NCI-H2196 treated with DMSO at 0.1 percent for 48 hours (cell line): ENCODE data around the gene ELMO3.

Experiments
- DNase-seq: peaks from one replicate; lab custom pipeline; 2025; ENCODE audit not compliant: unreplicated experiment; lab: John Stamatoyannopoulos, UW

Gene ELMO3

DNA sequence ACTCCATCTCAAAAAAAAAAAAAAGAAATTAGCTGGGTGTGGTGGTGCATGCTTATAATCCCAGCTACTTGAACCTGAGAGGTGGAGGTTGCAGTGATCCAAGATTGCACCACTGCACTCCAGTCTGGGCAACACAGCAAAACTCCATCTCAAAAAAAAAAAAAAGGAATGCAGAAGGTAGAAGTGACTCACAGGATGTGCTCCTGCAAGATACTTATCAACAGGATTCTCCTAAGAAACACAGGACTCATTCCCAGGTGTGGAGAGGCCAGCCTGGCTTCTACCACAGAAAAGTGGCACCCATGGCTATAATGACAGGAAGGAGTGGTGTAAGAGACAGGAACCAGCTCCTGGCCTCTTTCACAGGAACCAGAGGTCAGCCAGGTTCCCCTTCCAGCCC is 13.8 kb downstream of the ELMO3 start:
- no peak for DNase-seq

DNA sequence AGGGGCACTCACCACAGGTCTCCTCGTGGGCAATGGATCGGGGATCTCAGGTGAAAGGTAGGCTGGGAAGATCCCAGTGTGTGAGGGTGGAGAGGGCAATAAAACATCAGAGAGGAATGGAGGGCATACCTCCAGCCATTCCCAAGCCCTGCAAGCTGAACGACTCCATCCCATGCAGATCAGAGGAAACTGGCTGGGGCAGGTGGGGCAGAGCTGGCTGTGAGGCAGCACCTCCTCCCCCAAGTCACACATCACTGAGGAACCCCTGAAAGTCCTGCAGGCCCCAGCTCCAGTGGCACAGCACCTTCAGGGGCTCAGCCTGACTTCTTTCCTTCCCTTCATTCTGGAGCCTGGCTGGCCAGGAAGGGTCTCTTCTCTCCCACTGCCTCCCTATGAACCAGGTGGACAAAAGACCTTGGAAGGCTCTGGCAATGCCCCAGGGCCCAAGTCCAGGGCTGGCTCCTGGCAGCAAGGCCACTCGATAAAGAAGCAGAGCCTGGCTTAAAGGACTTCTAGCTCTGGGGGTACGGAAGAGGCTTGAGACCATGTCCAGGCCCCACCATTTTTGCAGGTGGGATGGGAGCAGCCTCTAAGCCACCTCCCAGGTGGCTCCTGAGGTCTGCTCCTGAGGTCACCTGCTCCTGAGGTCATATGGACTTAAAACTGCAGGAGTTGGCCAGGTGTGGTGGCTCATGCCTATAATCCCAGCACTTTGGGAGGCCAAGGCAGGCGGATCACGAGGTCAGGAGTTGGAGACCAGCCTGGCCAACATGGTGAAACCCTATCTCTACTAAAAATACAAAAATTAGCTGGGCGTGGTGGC is 14.5 kb downstream of the ELMO3 start:
- no peak for DNase-seq

DNA sequence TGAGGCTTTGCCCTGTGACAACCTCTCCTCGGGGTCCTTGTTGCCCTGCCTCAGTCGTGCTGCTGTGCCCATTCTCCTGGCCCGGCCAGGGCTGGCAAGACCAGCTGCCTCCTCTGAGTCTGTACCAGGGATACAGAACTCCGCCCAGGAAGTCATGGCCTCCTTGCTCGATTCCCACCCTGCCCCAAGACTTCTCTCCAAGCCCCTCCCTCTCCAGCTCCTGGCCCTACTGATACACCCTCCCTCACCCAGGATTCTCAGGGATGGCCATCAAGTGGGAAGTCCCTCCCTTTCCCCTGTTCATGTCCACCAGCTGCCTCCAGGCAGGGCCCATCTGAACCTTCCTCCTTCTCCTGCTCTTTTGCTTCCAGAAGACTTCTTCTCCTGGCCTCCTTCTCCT is 16.8 kb downstream of the ELMO3 start:
- no peak for DNase-seq

DNA sequence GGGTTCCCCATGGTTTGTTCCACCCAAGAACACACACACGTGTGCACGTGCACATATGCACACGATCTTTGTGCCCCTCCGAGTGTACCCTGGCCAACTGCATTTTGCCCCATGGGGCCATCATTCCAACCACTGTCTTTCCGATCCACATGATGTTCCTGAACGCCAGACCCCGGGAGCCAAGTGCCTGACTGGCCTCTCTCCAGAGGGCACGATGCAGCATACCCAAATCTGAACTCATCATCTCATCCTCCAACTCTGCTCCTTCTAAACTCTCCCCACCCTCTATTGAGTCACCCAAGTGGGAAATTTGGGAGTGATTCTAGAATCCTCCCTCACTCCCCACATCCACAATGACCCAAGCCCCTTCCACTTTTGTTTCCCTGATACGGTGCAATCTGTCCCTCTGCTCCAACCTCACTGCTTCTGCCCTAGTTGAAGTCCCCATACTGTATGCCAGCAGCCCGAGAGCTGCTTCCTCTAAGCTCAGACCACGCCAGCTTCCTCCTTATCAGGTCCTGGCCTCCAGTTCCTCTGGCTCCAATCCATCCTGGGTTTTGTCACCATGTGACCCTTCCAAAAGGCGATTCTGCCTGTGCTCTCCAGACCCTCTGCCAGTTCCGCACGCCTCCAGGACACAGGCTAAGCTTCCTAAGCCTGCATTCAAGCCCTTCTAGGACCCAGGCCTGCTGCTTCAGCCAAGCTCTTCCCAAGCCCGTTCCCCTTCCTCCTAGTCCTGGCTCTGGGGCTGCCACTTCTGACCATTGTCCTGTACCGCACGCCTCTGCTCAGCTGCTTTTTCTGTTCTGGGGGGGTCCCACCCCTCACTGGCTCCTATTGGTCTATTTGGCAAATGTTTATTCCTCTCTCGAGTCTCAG is 17.9 kb downstream of the ELMO3 start:
- no peak for DNase-seq

DNA sequence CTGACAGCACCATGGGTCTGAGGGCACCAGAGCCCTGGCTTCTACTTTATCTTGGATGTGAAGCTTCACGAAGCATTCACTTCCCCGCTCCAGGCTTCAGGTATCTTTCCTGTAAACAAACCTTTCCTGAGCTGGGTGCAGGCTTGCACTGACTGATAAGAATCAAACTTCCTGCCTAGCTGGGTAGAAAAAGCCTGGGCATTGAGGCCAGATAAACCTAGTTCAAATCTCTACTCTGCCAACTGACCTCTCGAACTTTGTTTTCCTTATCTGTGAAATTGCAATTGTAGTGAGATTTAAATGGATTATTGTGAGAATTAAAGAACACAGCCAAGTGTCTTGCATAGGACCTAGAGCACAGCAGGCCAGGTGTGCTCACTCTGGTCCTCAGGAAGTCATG is 25.1 kb downstream of the ELMO3 start:
- DNase-seq = no peak

DNA sequence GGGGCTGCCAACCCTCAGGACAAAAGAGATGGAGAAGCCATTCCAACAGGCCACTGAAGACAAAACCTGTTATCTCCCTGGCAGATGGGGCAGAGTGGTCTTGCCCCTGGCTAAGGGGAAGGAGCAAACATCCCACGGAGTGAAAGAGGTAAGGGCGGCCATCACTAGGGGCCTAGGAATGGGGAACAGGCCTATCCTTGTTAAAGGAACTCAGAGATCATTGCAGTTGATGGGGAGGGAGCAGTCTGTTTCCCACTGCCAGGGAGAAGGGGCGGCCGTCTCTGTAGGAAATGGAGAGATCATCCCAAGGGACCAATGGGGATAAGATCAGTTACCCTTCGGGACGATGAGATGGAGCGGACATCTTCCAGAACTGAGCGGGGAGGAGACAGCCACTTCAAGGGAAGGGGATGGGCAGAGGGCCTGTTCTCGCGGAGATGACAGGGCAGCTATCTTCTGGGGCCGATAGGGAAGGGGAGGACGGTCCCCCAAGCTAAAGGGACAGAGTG is 27.4 kb downstream of the ELMO3 start:
- DNase-seq = no peak

DNA sequence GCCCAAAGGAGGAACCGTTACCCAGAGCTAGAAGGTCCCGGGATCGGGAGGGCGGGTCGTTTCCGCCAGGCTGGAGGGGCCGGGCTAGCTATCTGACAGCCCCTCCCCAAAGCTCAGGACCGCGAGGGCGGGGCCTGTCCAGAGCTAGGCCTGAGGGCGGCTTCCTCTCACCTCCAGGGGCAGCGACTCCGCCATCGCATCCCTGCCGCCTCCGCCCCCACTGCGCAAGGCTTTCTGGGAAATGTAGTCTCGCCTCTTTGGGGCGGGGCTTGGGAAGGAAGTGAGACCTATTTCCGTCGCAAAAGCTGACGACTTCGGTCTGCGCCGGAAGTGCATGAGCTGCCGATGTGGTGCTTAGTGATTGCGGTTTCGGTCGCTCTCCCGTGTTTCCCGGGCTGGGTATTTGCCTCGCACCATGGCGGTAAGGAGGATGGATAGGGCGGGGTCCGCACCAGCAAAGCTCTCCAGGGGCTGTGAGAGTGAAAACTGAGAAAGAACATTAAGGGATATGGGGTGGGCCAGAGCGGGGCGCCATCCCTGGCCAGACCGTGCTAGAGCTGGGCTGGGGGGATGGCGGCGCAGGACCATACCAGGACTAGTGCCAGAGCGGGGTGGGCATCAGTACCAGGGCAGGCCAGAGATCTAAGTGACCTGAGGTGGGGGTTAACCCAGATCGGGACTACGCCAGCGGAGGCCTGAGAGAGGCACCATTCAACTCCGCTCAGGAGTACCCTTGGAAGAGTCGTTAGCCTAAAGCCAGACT is 28.1 kb downstream of the ELMO3 start, which contains the start of gene TMEM208:
TMEM208 (plus strand) TSS at position 327 of the 763 bp plus-strand sequence; CDS start at position 416, 89 bp downstream.
- DNase-seq = peak; percentile 78

DNA sequence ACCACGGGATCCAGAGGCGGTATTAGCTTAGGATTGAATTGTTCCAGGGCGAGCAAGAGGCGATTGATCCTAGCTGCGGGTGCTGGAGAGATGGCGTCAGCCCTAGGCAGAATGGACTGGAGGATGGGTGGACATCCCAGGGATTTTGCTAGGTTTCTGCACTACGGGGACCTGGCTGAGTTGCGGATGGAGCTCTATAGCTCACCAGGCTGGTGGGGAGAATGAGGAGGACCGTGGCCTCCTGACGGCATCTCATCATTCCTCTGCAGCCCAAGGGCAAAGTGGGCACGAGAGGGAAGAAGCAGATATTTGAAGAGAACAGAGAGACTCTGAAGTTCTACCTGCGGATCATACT is 28.6 kb downstream of the ELMO3 start:
- no peak for DNase-seq

DNA sequence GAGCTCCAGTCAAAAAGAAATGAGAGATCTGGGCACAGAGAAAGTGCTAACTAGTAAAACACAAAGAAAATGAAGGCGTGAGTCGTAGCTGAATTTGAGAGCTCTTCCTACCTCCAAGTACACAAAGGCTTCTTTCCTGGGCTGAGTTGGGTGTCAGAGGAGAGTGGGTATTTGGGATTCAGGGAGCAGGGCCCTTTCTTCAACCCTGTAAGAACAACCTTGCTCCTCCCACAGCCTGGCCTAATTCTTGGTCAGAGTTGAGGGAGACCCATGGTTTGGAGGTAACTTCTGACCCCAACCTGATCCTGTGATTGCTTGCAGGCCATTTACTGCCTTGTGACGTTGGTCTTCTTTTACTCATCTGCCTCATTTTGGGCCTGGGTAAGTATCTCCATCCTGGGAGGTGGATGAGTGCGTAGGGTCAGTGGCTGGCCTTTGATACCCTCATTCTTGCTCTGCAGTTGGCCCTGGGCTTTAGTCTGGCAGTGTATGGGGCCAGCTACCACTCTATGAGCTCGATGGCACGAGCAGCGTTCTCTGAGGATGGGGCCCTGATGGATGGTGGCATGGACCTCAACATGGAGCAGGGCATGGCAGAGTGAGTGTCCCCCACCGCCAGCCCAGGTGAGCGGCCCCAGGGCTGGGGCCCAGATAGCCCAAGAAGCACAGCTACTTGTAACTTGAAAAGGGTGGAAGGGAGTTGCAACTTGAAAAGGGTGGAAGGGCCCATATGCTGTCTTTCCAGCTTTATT is 29.3 kb downstream of the ELMO3 start:
- no peak for DNase-seq

DNA sequence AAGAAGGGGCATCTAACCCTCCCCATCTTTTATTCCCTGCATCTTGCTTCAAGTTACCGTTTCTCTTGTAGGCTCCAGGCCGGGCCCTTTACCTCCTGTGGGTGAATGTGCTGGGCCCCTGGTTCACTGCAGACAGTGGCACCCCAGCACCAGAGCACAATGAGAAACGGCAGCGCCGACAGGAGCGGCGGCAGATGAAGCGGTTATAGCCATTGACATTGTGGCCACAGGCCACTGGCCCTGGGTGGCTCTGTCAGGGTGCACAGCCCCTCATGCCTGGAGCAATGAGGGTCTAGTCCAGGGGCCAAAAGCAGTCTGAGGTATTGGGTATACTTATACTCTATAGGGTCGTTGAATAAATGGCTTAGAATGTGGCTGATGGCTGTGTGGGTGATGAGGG is 30.0 kb downstream of the ELMO3 start:
- DNase-seq = no peak

DNA sequence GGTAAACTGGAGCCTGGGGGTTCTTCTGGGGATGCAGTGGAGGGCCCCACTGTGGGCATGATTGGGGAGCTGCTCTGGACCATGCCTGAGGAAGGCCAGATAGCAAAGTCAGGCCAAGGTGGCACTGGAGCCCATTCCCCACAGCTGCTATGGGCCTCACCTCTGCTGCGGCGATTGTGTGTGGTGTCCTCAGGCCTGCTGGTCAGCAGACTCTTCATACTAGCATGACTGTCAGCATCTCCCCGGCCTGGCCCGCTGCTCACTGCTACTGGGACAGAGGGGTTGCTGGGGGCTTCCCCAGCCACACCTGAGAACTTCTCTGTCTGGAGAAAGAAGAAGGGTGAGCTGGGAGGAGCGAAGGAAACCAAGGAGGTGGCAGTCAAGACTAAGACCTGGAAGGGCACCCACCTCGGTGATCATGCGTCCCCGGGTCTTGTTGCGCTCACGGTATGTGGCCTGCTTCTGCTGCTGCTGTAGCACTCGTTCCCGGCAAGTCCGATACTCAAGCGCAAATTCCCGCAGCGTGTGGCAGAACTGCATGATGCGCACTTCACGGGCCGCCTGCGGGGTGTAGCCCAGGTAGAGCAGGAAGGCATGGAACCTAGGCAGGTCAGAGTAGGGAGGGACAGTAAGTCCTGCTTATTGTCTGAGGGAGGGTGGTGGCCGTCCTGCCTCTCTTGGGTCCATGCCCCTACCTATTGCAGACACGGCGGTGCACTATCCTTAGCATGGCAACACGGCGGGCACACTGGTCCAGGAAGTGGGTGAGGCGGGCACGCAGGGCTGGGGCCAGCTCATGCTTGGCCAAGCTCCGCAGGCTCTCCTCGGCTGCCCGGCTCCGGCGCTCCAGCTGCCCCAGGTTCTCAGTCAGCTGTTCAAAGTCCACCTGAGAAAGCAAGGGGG is 31.2 kb downstream of the ELMO3 start:
- no peak for DNase-seq

DNA sequence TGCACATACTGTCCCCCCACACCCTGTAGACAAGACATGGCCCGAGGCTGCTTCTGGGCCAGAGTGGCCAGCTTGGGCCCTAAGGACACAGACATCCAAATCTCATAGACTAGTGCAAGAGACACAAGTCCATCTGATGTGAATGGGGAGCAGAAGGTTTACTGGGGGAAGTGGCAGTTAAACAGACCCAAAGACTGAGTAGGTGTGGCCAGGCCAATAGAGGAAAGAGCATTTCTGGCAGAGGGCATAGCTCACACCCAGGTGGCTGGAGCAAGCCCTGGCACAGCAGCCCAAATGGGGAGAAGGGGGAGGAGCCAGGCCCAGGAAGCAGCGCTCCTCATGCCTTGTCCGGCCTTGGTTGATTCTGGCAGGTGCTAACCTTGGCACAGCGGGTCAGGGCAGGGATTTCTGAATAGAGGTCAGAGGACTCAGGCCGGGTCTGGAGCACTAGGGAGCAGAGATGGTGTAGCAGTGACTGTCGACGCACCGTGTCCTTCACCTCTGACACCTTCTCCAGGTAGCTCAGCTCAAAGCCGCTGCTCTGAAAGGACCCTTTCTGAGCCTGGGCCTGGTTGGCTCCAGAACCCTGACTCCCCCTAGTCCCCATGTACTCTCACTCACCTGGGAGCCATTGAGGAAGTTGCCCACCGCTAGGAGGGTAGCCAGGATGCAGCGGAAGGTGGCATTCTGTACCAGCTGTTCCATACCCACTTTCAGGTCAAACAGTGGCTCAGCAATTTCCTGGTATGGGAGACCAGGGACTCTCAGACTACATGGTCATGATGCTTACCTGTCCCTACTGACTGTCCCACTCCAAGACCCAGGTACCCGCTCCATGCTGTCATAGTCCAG is 32.1 kb downstream of the ELMO3 start:
- DNase-seq = peak; percentile 15

DNA sequence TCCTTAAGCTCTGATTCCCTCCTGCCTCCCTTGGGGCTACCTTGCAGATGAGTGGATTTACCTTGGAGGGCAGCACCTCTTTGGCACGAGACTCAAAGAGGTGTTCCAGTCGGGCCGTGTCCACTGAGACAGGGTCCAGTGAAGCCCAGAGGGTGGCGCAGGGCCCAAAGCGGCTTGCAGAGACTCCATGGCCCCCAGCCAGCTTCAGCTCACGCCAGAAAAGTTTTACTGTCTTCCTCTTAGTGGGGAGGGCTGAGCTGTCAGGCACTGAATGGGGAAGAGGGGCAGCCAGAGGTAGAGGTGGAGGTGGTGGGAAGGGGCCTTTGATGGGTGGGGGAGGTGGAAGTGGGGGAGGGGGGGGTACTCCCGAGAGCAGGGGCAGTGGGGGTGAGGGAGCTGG is 34.7 kb downstream of the ELMO3 start:
- no peak for DNase-seq

DNA sequence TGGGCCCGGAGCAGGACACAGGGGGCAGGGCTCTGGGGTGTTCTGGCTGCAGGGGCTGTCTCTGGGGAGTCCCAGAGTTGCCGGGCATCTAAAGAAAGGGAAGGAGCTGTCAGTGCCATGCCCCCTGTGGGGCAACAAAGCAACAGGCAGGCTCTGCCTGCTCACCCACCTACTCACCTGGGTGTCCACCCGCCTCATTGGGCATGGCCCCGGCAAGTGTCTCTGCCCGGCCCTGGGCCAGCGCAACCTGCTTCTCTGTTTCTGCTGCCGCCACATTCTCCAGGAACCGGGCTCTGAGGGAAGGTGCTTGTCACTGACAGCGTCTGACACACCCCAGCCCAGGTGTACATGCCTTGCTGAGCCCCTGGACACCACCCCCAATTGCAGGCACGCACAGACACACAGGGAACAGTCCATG is 35.3 kb downstream of the ELMO3 start:
- no peak for DNase-seq

DNA sequence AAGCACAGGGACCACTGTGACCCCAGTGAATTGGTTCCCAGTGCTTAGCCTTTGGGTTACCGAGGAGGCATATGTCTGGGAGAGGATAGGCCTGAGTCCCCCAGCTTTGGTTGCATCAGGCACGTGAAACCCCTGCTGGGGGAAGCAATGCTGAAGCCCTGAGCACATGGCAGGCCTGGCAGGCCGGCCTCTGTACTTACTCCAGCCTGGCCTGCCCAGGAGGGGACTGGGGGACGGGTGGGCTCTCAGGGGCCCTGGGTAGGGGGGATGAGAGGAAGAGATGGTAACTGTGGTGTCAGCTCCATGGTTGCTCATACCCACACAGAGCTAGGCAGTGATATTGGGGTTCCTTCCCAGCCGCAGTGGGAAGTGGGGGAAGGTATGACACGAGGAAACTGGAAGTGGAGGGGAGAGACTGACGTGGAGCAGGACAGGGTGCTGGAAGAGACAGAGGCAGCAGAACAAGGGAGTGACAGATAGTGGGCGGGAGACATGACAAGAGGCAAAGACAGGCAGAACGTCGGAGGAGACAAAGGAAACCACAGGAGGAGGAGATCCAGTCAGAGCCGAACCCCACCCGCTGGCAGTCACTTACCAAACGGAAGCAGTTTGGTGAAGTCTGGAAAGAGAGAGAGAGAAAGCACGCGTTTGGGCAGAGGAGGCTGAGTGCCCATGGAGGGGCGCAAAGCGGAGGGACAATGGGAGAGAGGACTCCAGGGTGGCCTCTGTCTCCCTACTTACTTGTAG is 37.1 kb downstream of the ELMO3 start:
- no peak for DNase-seq

DNA sequence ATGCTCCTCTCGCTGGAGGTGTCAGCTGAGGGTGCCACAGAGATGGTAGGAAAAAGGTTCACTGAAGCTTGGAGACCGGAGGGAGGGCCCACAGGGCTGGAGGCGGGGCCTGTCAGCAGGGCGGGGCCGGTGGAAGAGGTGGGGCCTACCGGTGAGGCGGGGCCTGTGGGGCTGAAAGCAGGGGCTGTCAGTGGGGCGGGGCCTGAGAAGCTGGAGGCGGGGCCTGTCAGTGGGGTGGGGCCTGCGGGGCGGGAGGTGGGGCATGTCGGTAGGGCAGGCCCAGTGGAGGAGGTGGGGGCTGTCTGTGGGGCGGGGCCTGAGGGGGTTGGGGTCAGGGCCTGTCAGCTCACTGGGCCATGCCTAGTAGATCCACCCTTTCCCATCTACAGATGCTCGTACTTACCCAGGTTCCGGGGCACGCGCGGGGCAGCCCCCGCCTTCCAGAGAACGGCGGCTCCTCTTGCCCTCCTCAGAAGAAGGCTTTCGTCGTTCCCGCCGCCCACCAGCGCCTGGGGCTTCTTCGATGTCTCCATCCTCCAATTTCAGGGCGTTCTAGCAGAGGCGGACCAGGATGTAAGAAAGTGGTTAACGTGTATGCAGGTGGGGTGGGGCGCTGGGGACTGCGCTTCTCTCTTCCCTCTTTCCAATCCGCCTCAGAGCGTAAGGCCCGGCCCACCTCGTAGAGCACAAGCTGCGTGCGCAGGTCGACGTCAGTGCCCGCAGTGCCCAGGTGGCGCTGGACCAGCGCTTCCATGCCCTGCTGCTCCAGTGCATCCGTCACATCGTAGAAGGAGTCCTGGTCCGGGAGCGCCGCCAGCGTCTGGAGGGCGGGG is 37.8 kb downstream of the ELMO3 start:
- no peak for DNase-seq
